HG03196 (cell line): ENCODE results near the gene A2M.

ENCODE experiments used
- ATAC-seq: cut with Tn5 transposase; IDR thresholded peaks from one replicate; pipeline ENCODE4 v1.9.1; 2021; ENCODE audit not compliant: unreplicated experiment

A2M gene

GRCh38 chr12:9040484-9041186 is 75.1 kb downstream of the A2M start:
- no peak for ATAC-seq

GRCh38 chr12:9039397-9039977 is 76.2 kb downstream of the A2M start:
- no peak for ATAC-seq

GRCh38 chr12:9037431-9037830 is 78.3 kb downstream of the A2M start:
- no peak for ATAC-seq

GRCh38 chr12:9036227-9036626 is 79.5 kb downstream of the A2M start:
- ATAC-seq = no peak

DNA sequence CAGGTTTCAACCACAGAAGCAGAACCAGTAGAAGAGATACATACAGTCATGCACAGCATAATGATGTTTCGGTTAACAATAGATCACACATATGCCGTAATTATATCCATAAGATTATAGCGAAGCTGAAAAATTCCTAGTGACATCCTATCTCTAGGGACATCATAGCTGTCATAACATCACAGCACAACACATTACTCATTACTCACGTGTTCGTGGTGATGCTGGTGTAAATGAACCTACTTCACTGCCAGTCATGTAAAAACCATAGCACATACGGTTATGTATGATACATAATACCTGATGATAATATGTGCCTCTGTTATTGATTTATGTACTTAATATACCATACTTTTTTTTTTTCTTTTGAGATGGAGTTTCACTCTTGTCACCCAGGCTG is 81.6 kb downstream of the A2M start:
- no peak for ATAC-seq

DNA sequence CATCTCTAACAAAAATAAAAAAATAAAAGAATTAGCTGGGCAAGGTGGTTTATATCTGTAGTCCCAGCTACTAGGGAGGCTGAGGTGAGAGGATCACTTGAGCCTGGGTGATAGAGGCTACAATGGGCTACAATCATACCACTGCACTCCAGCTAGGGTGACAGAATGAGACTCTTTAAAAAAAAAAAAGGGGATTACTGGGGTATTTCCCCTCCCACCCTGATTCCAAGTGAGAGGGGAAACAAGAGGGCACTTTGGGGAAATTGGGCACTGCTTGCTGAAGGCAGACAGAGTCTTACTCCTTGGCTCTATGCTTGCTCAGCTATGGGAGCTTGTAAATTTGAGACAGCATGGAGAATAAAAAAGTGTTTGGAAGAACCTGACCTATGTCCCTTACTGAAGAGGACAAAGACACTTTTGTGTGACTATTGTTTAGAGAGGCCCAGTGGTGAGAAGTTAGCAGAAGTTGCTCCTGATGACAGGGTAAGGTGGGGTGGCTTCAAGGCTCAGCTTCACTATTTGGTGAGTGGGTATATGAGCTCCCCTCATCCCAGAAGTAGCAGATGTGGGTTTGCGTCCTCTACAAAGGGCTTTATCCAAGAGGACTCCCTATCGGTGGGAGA is 82.3 kb downstream of the A2M start:
- ATAC-seq = no peak

- no peak for ATAC-seq
Measured at GRCh38 chr12:9032202-9032964, 83.3 kb downstream of the A2M start.

- no peak for ATAC-seq
Measured at GRCh38 chr12:9030776-9031175, 84.9 kb downstream of the A2M start.

DNA sequence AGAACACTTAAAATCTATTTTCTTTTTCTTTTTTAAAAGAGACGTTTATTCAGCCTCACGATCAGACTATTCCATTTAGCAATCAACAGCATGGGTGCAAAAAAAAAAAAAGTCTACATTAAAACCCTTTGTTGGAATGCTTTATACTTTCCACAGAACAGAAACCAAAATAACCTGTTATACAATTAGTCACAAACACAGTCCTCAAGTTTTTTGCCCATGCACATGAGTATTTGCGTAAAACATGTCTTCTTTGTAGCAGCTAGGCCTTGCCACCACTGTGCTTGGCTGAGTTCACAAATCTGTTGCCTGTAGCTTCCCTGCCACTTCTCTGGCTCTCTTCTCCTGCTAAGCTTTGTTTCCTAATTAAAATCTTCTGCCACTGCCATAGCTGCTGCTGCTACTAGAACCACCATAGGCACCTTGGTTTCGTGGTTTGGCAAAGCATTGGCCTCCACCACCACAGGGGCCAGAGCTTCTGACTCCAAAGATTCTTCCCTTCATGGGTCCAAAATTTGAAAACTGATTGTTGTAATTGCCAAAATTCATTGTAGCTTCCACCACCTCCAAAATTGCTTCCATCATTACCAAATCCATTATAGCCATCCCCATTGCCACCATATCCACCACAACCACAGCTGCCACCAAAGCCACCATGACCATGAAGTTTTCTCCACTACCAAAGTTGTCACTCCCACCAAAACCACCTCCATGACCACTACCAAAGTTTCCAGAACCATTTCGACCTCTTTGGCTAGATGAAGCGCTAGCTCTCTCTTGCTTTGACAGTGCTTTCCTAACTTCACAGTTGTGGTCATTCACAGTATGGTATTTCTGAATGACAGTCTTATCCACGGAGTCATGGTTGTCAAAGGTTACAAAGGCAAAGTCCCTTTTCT is 88.3 kb downstream of the A2M start:
- ATAC-seq = no peak

DNA sequence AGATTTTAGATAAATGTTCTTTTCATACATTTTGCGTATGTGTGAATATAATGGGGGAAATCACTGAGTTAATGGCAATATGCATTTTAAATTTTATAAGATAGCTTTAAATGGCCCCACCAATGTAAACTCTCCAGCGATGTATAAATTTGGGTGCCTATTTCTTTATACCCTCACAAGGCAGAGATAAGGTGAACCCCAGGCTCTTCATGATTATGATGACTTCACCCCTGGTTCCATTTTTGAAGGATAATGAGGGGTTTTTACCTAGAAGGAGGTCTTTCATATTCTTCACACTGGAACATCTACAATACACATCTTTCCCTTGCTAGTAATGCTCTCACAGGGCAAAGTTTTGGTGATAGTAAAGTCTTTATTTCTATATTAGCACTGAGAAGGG is 91.2 kb downstream of the A2M start:
- no peak for ATAC-seq

GRCh38 chr12:9022592-9022991 is 93.1 kb downstream of the A2M start:
- ATAC-seq = no peak
